ENCODE data around the gene DHRS7C. TPM values are rescaled to one million over a fixed set of nuclear protein-coding genes. Genes with fewer than 3 reads are reported as not detected.

DHRS7C gene
- total RNA-seq, 1 donor from 2014 or later = not detected

- Histone ChIP-seq H2AFZ (ENCODE audit: low read depth, low read length) (no peak within 1 kb of the TSS), H3K4me2 (ENCODE audit: low read length) (no peak within 1 kb of the TSS), H3K27me3 (ENCODE audit: insufficient read depth, low read length) (peaks cover 2% of the 10 kb centered on the region), H3K9me3 (ENCODE audit: insufficient read depth, low read depth, low read length) (no peaks in the 10 kb centered on the region), H4K20me1 (ENCODE audit: insufficient read depth, low read length) (no peaks in the 10 kb centered on the region), H3K36me3 (ENCODE audit: insufficient read depth, low read length) (no peaks in the 10 kb centered on the region), H3K4me3 (ENCODE audit: insufficient read depth, low read depth, low read length) (no peak within 1 kb of the TSS), H3K4me1 (ENCODE audit: insufficient read depth, low read length) (no peaks in the 10 kb centered on the region), H3K27ac (ENCODE audit: low read depth, low read length) (no peak within 1 kb of the TSS), H3K79me2 (ENCODE audit: insufficient read depth, low read length) (no peaks in the 10 kb centered on the region), H3K9ac (ENCODE audit: low read length) (no peak within 1 kb of the TSS)
- H3K27me3 Mint-ChIP-seq (ENCODE audit: low read depth, unreplicated experiment) = peaks cover 10% of the 10 kb centered on the region
- no peak for DNase-seq (ENCODE audit: low read depth)
- peaks cover 6% of the 10 kb centered on the region for H3K4me1 Mint-ChIP-seq (ENCODE audit: low read depth, unreplicated experiment)
- no peak within 1 kb of the TSS for H3K4me3 Mint-ChIP-seq (ENCODE audit: unreplicated experiment)
- H3K36me3 Mint-ChIP-seq (ENCODE audit: low read depth, unreplicated experiment) = no peaks in the 10 kb centered on the region
- H3K27ac Mint-ChIP-seq (ENCODE audit: unreplicated experiment) = no peak within 1 kb of the TSS
- H3K9me3 Mint-ChIP-seq (ENCODE audit: unreplicated experiment) = no peaks in the 10 kb centered on the region
- no peak for FAIRE-seq
- TF ChIP-seq EZH2 (IDR thresholded peaks at IDR 0.05; ENCODE audit: insufficient read depth, low read length) = no peak
These were observed 34.3 kb upstream of the DHRS7C start, which contains the start of gene GLP2R for GRCh38 chr17:9825641-9826150. Gene GLP2R, plus strand, starts transcription at chr17:9825924. Its CDS starts 140 bp downstream, at chr17:9826064.

- no peak for TF ChIP-seq CTCF (IDR thresholded peaks at IDR 0.05; ENCODE audit: insufficient read depth, low read depth, low read length)
- H3K9me3 Mint-ChIP-seq (ENCODE audit: unreplicated experiment) = no peaks in the 10 kb centered on the region
- Histone ChIP-seq H3K4me2 (ENCODE audit: low read length) (no peak overlapping the region), H3K4me1 (ENCODE audit: insufficient read depth, low read length) (no peaks in the 10 kb centered on the region), H3K36me3 (ENCODE audit: insufficient read depth, low read length) (no peaks in the 10 kb centered on the region), H3K9ac (ENCODE audit: low read length) (no peak overlapping the region), H3K4me3 (ENCODE audit: insufficient read depth, low read depth, low read length) (no peak overlapping the region), H3K79me2 (ENCODE audit: insufficient read depth, low read length) (no peaks in the 10 kb centered on the region), H2AFZ (ENCODE audit: low read depth, low read length) (no peak overlapping the region), H3K9me3 (ENCODE audit: insufficient read depth, low read depth, low read length) (no peaks in the 10 kb centered on the region), H4K20me1 (ENCODE audit: insufficient read depth, low read length) (no peaks in the 10 kb centered on the region), H3K27ac (ENCODE audit: low read depth, low read length) (no peak overlapping the region), H3K27me3 (ENCODE audit: insufficient read depth, low read length) (peaks cover 2% of the 10 kb centered on the region)
- DNase-seq (ENCODE audit: low read depth) = no peak
- FAIRE-seq = no peak
- H3K4me1 Mint-ChIP-seq (ENCODE audit: low read depth, unreplicated experiment) = peaks cover 6% of the 10 kb centered on the region
- H3K27ac Mint-ChIP-seq (ENCODE audit: unreplicated experiment) = no peak overlapping the region
- peaks cover 10% of the 10 kb centered on the region for H3K27me3 Mint-ChIP-seq (ENCODE audit: low read depth, unreplicated experiment)
- no peak overlapping the region for H3K4me3 Mint-ChIP-seq (ENCODE audit: unreplicated experiment)
- H3K36me3 Mint-ChIP-seq (ENCODE audit: low read depth, unreplicated experiment) = no peaks in the 10 kb centered on the region
These were observed 33.5 kb upstream of the DHRS7C start for GRCh38 chr17:9824797-9825338.

GRCh38 chr17:9824094-9824493, 32.7 kb upstream of the DHRS7C start:
- Histone ChIP-seq H3K36me3 (ENCODE audit: insufficient read depth, low read length) (no peaks in the 10 kb centered on the region), H3K9ac (ENCODE audit: low read length) (no peak overlapping the region), H3K4me3 (ENCODE audit: insufficient read depth, low read depth, low read length) (no peak overlapping the region), H3K4me2 (ENCODE audit: low read length) (no peak overlapping the region), H3K27me3 (ENCODE audit: insufficient read depth, low read length) (peaks cover 2% of the 10 kb centered on the region), H3K27ac (ENCODE audit: low read depth, low read length) (no peak overlapping the region), H3K9me3 (ENCODE audit: insufficient read depth, low read depth, low read length) (no peaks in the 10 kb centered on the region), H3K79me2 (ENCODE audit: insufficient read depth, low read length) (no peaks in the 10 kb centered on the region), H2AFZ (ENCODE audit: low read depth, low read length) (no peak overlapping the region), H4K20me1 (ENCODE audit: insufficient read depth, low read length) (no peaks in the 10 kb centered on the region), H3K4me1 (ENCODE audit: insufficient read depth, low read length) (no peaks in the 10 kb centered on the region)
- Mint-ChIP-seq H3K4me1 (ENCODE audit: low read depth, unreplicated experiment) (peaks cover 6% of the 10 kb centered on the region), H3K27me3 (ENCODE audit: low read depth, unreplicated experiment) (peaks cover 10% of the 10 kb centered on the region), H3K27ac (ENCODE audit: unreplicated experiment) (no peak overlapping the region), H3K9me3 (ENCODE audit: unreplicated experiment) (no peaks in the 10 kb centered on the region), H3K36me3 (ENCODE audit: low read depth, unreplicated experiment) (no peaks in the 10 kb centered on the region), H3K4me3 (ENCODE audit: unreplicated experiment) (no peak overlapping the region)
- DNase-seq (ENCODE audit: low read depth) (no peak), FAIRE-seq (no peak)
- TF ChIP-seq CTCF (IDR thresholded peaks at IDR 0.05; ENCODE audit: insufficient read depth, low read depth, low read length) (no peak), EZH2 (IDR thresholded peaks at IDR 0.05; ENCODE audit: insufficient read depth, low read length) (no peak)

Data from astrocyte (in vitro differentiated cells and primary cell).